Activated naive CD4-positive, alpha-beta T cell treated with anti-CD3 and anti-CD28 coated beads, Interleukin-2, amount 50 U/mL, for 24 hours (primary cell): ENCODE measurements around the gene SUCLG2.
A peak's percentile ranks its signal among the peaks of the same experiment; 100 is the strongest.
"Not testable (repeated sequence)": the region's sequence is repeated elsewhere in the genome, so short reads cannot be mapped to it uniquely, and the experiment has no call there.

Experiments
- H3K27ac Mint-ChIP-seq: one replicate; pipeline ENCODE4 v1.8.0; 2021; ENCODE audit warnings: mild to moderate bottlenecking, mixed read lengths
- H3K27me3 Mint-ChIP-seq: one replicate; pipeline ENCODE4 v1.8.0; 2021; ENCODE audit warnings: mixed read lengths
- H3K36me3 Mint-ChIP-seq: one replicate; pipeline ENCODE4 v1.8.0; 2021; ENCODE audit warnings: mixed read lengths
- H3K4me1 Mint-ChIP-seq: one replicate; pipeline ENCODE4 v1.8.0; 2021; ENCODE audit warnings: mixed read lengths
- H3K4me3 Mint-ChIP-seq: one replicate; pipeline ENCODE4 v1.8.0; 2021; ENCODE audit warnings: mild to moderate bottlenecking, mixed read lengths
- H3K9me3 Mint-ChIP-seq: one replicate; pipeline ENCODE4 v1.8.0; 2021; ENCODE audit warnings: mixed read lengths

Gene SUCLG2

GRCh38 chr3:67564008-67564407 is 90.4 kb downstream of the SUCLG2 start:
- Mint-ChIP-seq H3K9me3 (peaks cover 4% of the 10 kb centered on the region), H3K4me3 (no peak overlapping the region), H3K4me1 (peaks cover 45% of the 10 kb centered on the region), H3K36me3 (peaks cover 25% of the 10 kb centered on the region), H3K27ac (no peak overlapping the region), H3K27me3 (no peaks in the 10 kb centered on the region)

DNA sequence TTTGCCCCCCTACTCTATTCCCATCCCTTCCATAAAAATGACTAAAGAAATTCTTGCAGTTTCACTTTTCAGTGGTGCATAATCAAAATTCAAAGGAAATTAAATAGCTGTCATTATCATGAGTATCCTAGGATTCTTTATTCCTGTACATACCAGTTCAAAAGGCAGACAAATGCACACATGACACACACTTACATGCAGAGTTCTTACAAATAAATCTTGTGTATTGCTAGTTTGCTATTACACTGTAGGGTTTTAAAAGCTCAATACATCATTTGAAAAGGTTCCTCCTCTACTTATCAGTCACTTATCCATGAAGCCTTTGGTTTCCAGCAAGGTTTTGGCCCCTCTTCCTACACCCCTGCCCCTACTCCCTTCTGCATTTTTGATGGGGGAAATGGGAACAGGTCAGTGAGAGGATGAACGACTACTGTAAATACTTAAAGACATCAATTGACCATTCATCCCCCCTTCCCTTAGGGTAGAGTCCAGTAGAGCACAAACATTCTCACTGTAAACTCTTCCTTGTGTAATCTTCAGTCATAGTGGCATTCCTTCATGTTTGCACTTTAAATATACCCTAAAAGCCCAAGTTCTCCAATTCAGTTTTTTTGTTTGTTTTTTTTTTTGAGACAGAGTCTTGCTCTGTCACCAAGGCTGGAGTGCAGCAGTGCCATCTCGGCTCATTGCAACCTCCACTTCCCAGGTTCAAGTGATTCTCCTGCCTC is 92.6 kb downstream of the SUCLG2 start:
- Mint-ChIP-seq H3K4me1 (peaks cover 45% of the 10 kb centered on the region), H3K9me3 (no peaks in the 10 kb centered on the region), H3K27ac (peak overlapping the region; percentile 60), H3K36me3 (peaks cover 29% of the 10 kb centered on the region), H3K4me3 (no peak overlapping the region), H3K27me3 (no peaks in the 10 kb centered on the region)

DNA sequence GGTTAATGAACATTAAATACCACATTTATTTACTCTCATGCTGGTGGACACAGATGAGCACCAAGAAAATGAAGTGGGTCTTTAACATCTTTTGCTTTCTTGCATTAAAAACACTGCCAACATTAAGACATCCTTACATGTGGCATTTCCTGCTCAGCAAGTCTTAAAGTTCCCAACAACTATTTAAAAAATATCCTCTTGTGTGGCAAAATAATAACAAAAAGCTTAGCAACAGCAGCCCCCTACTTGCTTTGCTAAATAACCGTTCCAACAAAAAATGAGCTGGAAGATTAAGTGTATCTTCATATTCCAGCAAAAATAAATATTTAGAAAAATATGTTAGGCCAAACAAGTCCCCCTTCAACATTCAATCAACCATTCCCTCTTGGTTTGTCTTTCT is 93.1 kb downstream of the SUCLG2 start:
- Mint-ChIP-seq H3K27me3 (no peaks in the 10 kb centered on the region), H3K36me3 (peaks cover 32% of the 10 kb centered on the region), H3K4me3 (no peak overlapping the region), H3K9me3 (no peaks in the 10 kb centered on the region), H3K4me1 (peaks cover 49% of the 10 kb centered on the region), H3K27ac (no peak overlapping the region)

DNA sequence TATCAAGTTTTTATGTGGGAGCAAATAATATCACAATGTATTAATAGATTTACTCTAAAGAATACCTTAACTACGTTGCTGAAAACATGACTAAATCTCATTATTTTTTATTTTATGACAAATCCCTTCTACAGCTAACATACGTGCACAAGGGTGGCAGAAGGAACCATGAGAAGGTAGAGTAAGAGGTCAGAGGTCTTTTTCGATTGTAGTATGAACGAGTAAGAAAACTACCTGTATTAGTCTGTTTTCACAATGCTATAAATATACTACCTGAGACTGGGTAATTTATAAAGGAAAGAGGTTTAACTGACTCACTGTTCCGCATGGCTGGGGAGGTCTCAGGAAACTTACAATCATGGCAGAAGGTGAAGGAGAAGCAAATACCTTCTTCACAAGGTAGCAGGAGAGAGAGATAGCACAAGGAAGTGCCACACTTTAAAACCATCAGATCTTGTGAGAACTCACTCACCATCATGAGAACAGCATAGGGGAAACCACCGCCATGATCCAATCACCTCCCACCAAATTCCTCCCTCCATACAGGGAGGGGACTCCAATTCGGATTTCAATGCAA is 95.3 kb downstream of the SUCLG2 start:
- H3K27ac Mint-ChIP-seq, result no peak overlapping the region
- peaks cover 46% of the 10 kb centered on the region for H3K4me1 Mint-ChIP-seq
- H3K4me3 Mint-ChIP-seq, result no peak overlapping the region
- H3K36me3 Mint-ChIP-seq, result peaks cover 40% of the 10 kb centered on the region
- no peaks in the 10 kb centered on the region for H3K27me3 Mint-ChIP-seq
- H3K9me3 Mint-ChIP-seq, result no peaks in the 10 kb centered on the region

DNA sequence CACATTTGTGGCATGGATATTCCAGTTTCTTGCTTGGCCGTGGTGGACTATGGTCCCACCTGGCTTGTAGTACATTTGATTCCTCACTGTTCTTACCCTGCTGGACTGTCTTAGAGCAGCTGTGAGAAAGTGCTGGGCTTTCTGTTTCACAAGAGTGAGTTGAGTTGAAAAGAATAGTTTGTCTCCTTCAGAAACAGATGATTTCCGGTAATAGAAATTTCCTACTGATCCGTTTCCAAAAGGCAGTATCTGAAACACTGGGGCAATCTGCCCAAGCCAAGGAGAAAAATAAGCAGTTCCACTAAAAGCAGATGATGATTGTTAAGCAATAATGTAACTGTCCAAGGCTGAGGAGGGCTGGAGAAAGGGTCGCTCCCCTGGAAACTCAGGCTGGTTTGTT is 96.0 kb downstream of the SUCLG2 start:
- peaks cover 45% of the 10 kb centered on the region for H3K4me1 Mint-ChIP-seq
- peaks cover 40% of the 10 kb centered on the region for H3K36me3 Mint-ChIP-seq
- no peaks in the 10 kb centered on the region for H3K27me3 Mint-ChIP-seq
- H3K4me3 Mint-ChIP-seq, result no peak overlapping the region
- no peak overlapping the region for H3K27ac Mint-ChIP-seq
- H3K9me3 Mint-ChIP-seq, result no peaks in the 10 kb centered on the region

- no peaks in the 10 kb centered on the region for H3K27me3 Mint-ChIP-seq
- H3K27ac Mint-ChIP-seq, result no peak overlapping the region
- peaks cover 45% of the 10 kb centered on the region for H3K4me1 Mint-ChIP-seq
These were observed 96.5 kb downstream of the SUCLG2 start for GRCh38 chr3:67557848-67558355.

DNA sequence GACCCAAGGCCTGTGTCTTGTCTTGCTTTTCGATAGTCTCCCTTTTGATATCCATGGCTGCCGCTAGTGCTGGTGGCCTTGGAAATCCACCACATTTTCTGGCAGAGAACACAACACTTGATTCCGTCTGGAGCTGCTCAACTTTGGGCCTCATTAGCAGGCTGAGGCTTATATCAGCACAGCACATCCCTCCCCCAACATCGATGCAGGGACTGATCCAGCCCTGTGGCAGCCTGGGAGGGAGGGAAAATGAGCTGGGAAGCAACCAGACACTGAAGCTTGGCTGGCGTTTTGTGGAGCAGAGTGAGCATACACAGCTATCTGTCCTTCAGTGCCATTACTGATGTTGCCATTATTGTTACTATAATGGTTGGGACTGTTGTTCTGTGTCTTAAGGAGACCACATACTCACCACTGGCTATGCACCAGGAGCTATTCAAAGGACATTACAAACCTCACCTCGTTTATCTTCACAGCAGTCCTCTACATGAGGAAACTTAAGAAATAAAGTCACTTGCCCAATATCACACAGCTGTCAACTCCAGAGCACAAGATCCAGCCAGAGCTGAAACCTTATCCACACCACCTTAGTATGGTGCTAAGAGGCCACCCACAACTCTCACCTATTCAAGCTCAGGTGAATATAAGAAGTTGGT is 102.9 kb downstream of the SUCLG2 start:
- H3K4me3 Mint-ChIP-seq, result no peak overlapping the region
- no peaks in the 10 kb centered on the region for H3K27me3 Mint-ChIP-seq
- peaks cover 27% of the 10 kb centered on the region for H3K36me3 Mint-ChIP-seq
- H3K27ac Mint-ChIP-seq, result no peak overlapping the region
- H3K4me1 Mint-ChIP-seq, result peaks cover 51% of the 10 kb centered on the region
- H3K9me3 Mint-ChIP-seq, result no peaks in the 10 kb centered on the region

More at GRCh38 chr3:67557848-67558355, 96.5 kb downstream of the SUCLG2 start:
- no peaks in the 10 kb centered on the region for H3K9me3 Mint-ChIP-seq
- no peak overlapping the region for H3K4me3 Mint-ChIP-seq
- H3K36me3 Mint-ChIP-seq, result peaks cover 41% of the 10 kb centered on the region

DNA sequence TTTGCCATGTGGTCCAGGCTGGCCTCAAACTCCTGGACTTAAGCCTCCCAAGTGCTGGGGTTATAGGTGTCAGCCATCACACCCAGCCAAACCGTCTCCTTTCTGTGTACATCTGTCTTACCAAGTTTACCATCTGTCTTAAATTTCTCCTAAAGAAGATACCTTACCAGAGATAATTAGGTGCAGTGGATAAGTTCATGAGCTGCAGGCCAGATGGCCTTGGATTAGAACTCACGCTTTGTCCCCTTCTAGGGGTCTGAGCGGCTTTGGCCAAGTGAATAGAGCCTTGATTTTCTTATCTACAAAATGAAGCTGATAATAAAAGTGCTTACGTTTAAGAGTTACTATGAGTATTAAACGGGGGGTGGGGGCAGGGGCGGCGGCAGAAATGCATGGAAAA is 103.9 kb downstream of the SUCLG2 start:
- Mint-ChIP-seq H3K27ac (no peak overlapping the region), H3K27me3 (no peaks in the 10 kb centered on the region), H3K4me1 (peaks cover 48% of the 10 kb centered on the region), H3K9me3 (no peaks in the 10 kb centered on the region), H3K36me3 (peaks cover 24% of the 10 kb centered on the region), H3K4me3 (no peak overlapping the region)

DNA sequence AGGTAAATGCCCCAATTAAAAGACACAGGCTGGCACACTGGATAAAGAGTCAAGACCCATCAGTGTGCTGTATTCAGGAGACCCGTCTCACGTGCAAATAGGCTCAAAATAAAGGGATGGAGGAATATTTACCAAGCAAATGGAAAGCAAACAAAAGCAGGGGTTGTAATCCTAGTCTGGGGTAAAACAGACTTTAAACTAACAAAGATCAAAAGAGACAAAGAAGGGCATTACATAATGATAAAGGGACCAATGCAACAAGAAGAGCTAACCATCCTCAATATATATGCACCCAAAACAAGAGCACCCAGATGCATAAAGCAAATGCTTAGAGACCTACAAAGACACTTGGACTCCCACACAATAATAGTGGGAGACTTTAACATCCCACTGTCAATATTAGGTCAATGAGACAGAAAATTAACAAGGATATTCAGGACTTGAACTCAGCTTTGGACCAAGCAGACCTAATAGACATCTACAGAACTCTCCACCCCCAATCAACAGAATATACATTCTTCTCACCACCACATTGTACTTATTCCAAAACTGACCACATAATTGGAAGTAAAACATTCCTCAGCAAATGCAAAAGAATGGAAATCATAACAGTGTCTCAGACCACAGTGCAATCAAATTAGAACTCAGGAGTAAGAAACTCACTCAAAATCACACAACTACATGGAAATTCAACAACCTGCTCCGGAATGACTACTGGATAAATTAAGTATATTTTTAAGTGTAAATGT is 111.7 kb downstream of the SUCLG2 start:
- H3K9me3 Mint-ChIP-seq, H3K27me3 Mint-ChIP-seq, H3K4me3 Mint-ChIP-seq, H3K27ac Mint-ChIP-seq: not testable (repeated sequence)
- Mint-ChIP-seq H3K36me3 (peaks cover 38% of the 10 kb centered on the region), H3K4me1 (peaks cover 47% of the 10 kb centered on the region)

GRCh38 chr3:67540198-67540894 is 114.1 kb downstream of the SUCLG2 start:
- Mint-ChIP-seq H3K4me1 (peaks cover 48% of the 10 kb centered on the region), H3K36me3 (peaks cover 31% of the 10 kb centered on the region), H3K4me3 (no peak overlapping the region), H3K27ac (peak overlapping the region; percentile 11), H3K9me3 (peaks cover 5% of the 10 kb centered on the region), H3K27me3 (no peaks in the 10 kb centered on the region)

DNA sequence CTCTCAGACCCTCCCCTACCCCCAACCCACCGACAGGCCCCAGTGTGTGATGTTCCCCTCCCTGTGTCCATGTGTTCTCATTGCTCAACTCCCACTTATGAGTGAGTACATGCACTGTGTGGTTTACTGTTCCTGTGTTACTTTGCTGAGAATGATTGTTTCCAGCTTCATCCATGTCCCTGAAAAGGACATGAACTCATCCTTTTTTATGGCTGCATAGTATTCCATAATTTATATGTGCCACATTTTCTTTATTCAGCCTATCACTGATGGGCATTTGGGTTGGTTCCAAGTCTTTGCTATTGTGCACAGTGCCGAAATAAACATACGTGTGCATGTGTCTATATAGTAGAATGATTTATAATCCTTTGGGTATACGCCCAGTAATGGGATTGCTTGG is 117.2 kb downstream of the SUCLG2 start:
- not testable (repeated sequence) for H3K4me3 Mint-ChIP-seq, H3K27me3 Mint-ChIP-seq, H3K27ac Mint-ChIP-seq, H3K9me3 Mint-ChIP-seq
- peaks cover 25% of the 10 kb centered on the region for H3K36me3 Mint-ChIP-seq
- H3K4me1 Mint-ChIP-seq, result peaks cover 47% of the 10 kb centered on the region

- peaks cover 52% of the 10 kb centered on the region for H3K4me1 Mint-ChIP-seq
- no peak overlapping the region for H3K4me3 Mint-ChIP-seq
- H3K36me3 Mint-ChIP-seq, result peaks cover 17% of the 10 kb centered on the region
- H3K27ac Mint-ChIP-seq, result no peak overlapping the region
- H3K27me3 Mint-ChIP-seq, result no peaks in the 10 kb centered on the region
- H3K9me3 Mint-ChIP-seq, result peaks cover 5% of the 10 kb centered on the region
These were observed 119.4 kb downstream of the SUCLG2 start for GRCh38 chr3:67535006-67535405.

GRCh38 chr3:67534594-67534993 is 119.8 kb downstream of the SUCLG2 start:
- no peaks in the 10 kb centered on the region for H3K27me3 Mint-ChIP-seq
- H3K27ac Mint-ChIP-seq, result no peak overlapping the region
- H3K36me3 Mint-ChIP-seq, result peaks cover 13% of the 10 kb centered on the region
- no peak overlapping the region for H3K4me3 Mint-ChIP-seq
- H3K4me1 Mint-ChIP-seq, result peaks cover 52% of the 10 kb centered on the region
- peaks cover 5% of the 10 kb centered on the region for H3K9me3 Mint-ChIP-seq

DNA sequence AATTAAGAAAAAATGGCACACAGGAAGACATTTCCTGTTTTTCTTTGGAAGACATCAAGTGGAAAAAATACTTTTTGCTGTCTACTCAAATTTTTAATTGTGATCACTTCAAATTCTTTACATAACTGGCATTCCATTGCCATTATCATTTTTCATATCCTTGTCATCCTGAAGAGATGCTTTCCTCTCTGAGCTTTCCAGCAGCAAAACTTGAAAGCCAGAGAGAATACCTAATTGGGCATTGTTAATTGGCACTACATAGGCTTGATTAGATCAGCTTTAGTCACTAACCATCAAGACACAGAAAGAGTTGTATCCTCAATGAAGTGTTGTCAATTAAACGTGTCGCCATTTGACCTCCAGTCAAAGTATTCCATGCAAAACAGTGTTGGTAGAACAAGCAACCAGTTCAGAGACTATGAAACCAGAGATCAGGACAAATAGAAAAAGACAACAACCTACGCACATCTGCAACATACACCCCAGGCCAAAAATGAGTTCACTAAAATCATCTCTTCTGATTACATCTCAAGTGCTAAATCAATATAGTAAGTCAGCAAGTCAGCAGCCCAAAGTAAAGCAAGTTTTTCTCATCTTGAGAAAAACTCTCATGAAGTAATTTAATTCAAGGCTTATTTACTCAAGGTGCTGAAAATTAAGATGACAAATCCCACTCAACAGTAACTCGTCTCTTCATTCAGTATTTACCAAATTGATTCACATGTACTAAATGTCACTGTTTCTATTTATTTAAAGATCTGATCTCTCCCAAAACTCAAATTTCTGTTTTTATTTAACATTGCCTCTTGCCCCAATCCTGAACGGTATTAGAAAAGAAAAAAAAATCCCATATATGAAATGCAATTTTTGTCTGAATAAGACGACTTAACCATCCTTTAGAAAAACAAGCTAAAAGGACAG is 123.0 kb downstream of the SUCLG2 start:
- no peak overlapping the region for H3K4me3 Mint-ChIP-seq
- no peaks in the 10 kb centered on the region for H3K9me3 Mint-ChIP-seq
- peaks cover 59% of the 10 kb centered on the region for H3K4me1 Mint-ChIP-seq
- H3K36me3 Mint-ChIP-seq, result peaks cover 20% of the 10 kb centered on the region
- H3K27me3 Mint-ChIP-seq, result no peaks in the 10 kb centered on the region
- H3K27ac Mint-ChIP-seq, result peak overlapping the region; percentile 5
